Erythroblast (primary cell): Measurements from ENCODE around the gene PHF21B.

Experiments
- GATA1 ChIP-seq: IDR thresholded peaks from 2 replicates; pipeline ENCODE4 v1.6.1; 2011; ENCODE audit warnings: low read depth, mild to moderate bottlenecking, control low read depth, low read length, moderate library complexity
- POLR2A ChIP-seq: IDR thresholded peaks from 2 replicates; pipeline ENCODE4 v1.6.1; 2011; ENCODE audit warnings: mild to moderate bottlenecking, low read length

- TF ChIP-seq POLR2A (no peak), GATA1 (no peak)
These were observed 116.1 kb downstream of the PHF21B start for GRCh38 chr22:44893731-44894080.
